Measurements from ENCODE around the gene EYS.
"Not testable (repeated sequence)": the region's sequence is repeated elsewhere in the genome, so short reads cannot be mapped to it uniquely, and the experiment has no call there.

EYS gene

DNA sequence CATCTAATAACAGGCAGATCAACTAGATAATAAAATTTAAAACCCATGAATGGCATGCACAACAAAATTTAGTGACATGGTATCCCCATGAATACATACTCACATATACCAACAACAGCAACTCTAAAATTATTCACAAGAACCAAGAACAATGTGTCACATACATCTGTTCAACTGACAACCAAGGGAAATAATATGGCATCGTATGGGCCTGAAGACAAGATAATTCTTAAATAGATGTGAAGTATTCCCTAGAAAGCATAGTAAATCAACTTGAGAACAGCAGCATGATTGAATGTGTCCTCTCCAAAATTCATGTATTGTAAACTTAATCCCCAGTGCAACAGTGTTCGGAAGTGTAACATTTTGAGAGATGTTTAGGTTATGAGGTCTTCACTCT is 635.5 kb downstream of the EYS start:
- no peak for DNase-seq

DNA sequence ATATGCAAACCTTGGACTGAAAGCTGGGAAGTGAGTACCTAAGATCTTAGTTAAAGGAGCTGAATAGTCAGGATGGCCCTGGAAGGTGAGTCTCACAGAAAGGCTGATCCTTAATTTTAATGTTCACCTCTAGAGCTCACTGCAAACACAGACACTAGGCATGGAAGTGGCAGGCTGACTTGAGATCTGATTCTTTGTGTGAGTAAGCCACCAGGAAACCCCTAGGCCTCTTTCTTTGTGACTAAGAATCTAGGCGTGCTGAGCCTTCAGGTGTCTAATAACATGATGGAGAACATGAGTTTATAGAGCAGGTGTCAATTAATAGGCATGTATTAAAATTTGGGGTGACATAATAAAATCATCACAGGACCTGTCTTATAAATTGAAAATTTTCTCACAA is 642.2 kb downstream of the EYS start:
- DNase-seq, result no peak

DNA sequence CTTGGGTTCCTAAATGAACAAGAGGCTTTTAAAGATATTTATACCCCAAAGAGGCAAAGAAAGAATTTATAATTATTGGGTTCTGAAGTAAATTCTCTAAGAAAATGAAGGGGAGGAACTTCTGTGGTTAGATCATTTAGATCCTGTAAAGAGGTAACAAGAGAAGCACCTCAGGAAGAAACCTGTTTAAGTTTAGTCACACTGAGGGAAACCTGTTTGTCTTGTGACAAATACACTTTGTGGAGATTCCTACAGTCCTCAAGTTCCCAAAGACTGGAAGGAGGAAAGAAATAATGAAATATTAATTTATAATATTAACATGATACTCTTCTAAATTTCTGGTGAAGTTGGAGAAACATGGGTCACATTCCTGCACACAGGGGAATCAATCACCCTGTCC is 647.5 kb downstream of the EYS start:
- no peak for DNase-seq

DNA sequence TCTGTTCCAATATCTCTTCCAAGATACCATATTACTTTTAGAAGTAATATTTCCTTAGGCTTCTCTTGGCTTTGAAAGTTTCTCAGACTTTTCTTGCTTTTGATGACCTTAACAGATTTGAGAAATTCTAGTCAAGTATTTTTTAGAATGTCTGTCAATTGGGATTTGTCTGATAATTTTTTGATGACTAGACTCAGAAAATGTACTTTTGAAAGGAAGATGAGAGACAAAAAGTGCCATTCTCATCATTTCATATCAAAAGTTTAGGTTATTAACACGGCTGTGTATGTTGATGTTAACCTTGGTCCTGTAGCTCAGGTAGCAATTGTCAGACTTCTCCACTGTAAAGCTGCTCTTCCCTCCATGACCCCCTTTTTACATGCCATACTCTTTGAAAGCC is 651.5 kb downstream of the EYS start:
- no peak for DNase-seq

DNA sequence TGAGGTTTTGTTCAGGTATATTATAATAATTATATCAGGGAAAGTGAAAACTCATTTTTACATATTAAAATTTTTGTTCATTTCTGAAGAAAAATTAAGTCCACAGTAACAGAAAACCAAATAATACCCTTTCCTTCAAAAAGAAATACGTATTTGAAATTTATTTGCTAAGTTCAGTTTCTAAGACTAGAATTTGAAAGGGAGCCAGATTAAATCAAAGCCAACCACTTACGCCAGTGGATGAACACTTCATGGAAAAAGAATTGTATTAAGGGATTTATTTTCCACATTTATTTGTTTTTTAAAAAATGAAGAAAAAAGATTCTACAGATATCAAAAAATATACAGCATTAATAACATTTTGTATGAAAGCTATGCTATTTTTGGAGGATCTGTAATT is 654.4 kb downstream of the EYS start:
- no peak for DNase-seq

DNA sequence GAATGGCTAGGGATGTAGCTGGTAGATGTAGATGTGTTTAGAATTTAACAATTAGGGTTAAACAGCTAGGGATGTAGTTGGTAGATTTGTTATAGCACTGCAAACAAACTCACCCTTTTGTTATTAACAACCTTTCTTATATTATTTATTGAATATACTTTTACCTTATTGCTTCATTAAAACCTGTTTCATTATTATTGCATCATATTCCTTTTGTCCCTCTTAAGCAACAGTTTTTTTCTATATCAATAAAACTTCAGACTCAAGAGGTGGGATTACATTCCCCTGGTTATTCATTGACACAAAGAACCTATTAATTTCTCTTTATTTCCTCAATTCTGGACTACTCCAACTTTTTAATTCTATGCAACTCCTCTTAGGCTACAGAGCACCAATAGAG is 661.2 kb downstream of the EYS start:
- no peak for DNase-seq

DNA sequence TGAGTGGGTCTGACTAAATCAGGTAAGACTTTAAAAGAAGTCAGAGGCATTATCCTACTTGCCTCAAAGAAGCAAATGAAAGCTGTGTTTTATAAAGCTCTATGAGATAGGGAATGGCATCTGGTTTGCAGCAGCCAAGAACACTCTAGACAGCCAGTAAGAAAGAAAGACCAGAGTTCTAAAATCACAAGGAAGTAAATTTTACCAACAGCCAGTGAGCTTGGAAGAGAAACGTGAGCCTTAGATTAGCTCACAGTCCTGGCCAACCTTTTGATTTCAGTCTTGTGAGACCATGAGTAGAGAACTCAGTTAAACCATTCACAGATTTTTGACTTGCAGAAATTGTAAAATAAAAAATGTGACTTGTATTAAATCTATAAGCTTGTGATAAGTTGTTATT is 693.0 kb downstream of the EYS start:
- no peak for DNase-seq

DNA sequence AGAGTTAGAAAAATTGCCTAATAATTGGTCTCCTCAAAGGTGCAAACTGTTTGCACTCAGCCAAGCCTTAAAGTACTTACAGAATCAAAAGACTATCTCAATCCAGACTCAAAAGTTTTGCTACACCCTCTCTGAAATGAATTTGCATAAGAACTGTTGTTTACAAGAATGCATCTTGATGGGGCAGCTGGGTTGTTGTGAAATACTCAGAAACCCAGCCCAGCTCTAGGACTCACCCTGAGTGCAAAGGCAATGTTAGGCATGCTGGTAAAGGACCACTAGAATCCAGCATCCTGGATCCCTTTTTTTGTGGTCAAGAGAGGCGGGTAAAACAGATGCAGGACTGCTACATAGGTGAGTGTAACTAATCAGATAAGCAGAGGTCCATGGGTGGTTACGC is 700.2 kb downstream of the EYS start:
- DNase-seq, result no peak

DNA sequence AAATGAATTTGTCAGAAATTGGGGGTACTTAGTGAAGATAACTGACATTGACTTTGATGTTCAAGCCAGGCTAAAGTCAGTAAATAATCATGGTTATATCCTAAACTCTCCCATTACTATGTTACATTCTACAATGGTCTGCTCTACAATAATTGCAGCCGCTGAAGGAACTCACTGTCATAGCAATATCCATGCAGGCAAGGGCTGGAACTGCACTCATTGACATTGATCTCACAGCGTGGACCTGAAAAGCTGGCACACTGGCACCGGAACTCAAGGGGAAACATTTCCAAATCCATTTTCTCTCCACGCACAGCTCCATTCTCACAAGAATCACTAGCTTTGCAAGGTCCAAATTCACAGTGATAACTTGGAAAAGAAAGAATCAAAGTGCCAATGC is 702.7 kb downstream of the EYS start:
- no peak for DNase-seq

DNA sequence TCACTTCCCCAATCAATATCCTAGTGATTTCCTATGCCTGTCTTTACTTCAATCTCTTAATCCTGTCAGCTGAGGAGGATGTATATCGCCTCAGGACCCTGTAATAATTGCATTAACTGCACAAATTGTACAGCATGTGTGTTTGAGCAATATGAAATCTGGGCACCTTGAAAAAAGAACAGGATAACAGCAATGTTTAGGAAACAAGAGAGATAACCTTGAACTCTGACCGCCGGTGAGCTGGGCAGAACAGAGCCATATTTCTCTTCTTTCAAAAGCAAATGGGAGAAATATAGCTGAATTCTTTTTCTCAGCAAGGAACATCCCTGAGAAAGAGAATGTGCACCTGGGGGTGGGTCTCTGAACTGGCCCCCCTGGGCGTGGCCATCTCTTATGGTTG is 704.1 kb downstream of the EYS start:
- not testable (repeated sequence) for DNase-seq

DNA sequence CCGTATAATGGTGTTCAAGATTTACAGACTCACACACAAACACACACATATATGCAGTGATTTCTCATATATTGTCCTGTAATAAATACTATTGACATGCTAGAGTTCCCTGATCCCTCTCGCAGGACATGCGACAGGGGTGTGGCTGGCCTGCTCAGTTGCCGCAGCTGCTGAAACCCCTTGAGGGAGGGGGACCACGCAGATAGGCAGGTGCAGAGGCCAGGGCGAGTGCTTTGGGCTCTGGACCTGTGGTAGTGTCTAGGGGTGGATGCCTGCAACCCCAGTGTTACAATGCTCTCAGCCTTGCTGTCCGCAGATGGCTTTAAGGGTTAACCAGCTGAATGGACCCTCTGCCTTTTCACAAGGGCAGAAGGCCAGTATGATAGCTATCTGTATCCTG is 706.2 kb downstream of the EYS start:
- no peak for DNase-seq

DNA sequence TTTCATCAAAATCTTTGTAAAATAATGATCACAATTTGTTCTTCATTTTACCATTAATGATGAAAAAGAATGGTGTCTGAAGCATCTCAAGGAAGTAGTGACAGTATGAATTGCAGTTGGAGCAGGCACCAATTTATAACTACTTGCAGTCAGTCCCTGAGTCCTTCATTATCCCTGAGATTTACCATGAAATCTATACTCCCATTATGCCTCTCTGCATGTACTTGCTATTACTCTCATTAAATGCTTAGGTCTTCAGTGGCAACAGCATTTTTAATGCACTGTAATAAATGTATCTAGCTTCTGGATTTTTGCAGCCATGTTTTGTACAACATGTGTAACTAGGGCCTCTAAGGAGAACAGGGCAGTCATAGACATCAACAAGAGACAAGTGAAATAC is 708.8 kb downstream of the EYS start:
- no peak for DNase-seq

DNA sequence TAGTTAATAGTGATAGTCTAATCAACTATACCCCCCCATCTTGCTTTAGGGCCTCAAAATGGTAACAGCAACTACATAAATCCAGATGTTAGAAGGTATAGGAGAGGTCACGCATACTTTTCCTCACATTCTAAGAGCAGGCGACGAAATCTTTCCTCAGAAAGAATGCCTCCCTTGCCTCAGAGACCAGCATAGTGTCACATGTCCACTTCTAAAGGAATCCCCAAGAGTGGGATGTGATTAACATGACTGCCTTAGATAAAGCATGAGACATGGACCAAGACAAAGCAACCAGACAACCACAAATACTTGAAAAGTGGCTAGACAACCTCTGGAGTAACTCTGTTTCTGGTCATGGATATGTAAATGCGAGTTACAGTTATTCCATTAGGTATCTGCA is 710.7 kb downstream of the EYS start:
- no peak for DNase-seq

DNA sequence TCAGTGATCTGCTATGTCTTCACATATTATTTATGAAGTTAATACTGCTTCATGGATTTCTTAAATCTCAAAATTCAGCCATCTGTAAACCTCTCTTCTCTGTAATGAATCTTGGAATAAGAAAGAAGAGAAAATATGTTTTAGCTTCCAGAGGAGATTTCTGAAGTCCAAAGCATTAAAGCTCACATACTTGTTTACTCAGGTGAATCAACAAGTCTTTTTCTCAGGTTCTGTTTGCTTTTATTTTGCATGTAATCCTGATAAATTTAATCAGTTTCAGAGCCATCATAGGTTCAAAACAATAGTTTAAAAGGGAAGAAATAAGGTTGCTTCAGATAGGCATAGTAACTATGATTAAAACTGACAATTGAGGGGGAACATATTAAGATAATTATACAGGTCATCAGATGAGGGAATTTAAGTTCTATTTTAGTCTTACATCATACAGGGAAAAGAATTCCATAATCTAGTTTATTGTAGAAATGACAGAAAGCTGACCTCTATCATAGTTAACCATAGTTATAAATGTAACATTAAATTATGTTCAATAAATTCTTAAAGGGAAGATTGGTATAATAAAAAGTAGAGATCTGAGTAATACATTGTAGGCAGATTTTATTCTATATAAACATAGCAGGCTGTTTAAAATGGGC is 716.2 kb downstream of the EYS start:
- no peak for DNase-seq

DNA sequence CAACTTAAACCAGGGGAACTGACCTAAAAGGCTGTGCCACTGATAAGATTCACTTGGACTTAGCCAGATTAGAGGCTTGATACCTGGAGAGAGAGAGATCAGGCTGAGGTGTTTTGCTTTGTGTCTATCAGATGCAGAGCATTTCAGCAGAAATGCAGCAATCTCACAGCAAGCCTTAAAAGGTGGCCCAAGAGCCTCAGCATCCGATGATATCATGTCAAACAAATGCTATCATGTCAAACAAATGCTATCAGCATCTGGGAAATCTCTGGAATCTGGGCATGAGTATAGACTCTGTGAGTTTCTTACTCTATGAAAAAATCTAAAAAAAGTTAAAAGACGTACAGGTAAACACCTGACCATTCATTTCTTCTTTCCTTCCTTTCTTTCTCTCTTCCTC is 718.9 kb downstream of the EYS start:
- no peak for DNase-seq

DNA sequence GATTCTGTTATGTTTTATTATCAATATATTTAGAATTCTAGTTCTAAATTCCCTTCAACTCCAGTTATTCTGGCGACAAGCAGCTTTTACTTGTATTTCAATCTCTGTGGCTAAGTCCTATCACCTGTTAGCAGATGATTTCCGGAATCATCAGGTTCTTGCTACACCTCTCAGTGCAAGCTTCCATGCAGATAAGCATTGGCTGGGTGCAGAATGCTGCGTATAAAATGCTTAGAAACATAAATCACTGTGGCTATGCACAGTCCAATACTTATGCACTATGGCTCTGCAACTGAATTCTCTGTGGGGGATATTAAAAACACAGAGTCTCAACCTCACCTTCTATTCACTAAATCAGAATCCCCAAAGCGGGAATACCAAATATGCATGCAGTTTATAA is 720.0 kb downstream of the EYS start:
- no peak for DNase-seq

DNA sequence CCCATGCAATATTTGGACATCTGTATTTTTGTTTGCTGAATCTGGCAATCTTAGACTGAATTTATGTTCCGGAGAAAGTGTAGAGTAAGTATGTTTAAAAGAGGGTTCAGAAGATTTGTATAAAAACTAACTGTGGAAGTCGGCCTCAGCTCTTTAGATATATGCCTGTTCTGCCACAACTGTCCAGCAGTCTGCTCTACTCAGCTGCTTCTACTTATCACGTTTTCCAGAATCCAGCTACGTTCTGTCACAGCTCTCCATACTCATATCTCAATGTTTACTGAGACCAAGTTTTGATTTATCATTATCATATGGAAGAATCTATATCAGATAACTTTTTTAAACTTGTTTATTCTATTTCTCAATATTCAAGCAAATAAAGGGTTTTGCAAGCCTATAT is 721.3 kb downstream of the EYS start:
- no peak for DNase-seq

DNA sequence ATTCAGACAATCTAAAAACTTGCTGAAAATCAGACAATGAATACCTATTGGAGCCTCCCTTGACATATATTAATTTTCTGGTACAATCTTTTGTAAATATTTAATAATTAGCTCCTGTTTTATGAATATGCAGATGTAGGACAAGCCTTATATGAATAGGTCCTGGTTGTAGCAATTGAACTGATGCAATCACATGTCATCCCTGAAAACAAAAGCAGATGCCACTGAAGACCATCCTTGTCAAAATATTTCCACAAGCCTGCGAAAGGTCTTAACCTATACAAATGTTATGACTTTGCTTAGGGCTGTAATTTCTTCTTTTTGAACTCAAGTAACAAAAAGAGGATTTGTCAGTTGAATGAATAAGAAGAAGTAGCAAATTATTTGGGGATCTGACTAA is 722.1 kb downstream of the EYS start:
- DNase-seq, result no peak

DNA sequence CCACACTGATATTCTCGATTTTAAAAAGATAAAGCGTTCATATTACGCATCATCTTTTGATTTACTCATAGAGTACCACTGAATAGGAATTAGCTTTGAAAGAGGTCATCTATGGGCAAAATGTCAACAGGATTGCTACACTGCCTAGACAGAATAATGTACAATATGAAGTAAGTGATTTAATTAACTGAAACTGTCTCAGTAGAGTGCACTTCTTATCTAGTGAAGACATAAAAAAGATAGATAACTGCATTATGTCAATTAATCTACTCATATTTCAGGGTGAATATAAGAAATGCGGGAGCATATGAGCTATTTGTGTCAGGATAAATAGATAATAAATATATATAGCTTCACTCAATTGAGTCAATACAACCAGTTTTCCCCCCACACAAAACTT is 723.9 kb downstream of the EYS start:
- no peak for DNase-seq

DNA sequence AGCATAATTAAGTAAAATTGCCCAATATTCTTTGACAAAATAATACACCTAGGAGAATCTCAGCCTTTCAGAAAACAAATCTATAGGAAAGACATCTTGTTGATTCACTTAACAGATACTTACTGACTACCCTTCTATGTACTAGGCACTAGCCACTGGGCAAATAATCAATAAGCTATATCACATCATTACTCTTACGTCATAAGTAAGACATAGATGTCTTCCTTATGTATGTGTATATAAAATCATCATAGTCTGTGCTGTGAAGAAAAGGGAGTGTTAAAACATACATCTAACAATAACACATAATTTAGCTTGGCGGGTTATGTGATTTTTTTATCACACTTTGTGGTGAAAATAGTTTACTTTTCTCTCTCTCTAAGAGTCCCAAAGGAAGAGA is 733.9 kb downstream of the EYS start:
- DNase-seq, result no peak

DNA sequence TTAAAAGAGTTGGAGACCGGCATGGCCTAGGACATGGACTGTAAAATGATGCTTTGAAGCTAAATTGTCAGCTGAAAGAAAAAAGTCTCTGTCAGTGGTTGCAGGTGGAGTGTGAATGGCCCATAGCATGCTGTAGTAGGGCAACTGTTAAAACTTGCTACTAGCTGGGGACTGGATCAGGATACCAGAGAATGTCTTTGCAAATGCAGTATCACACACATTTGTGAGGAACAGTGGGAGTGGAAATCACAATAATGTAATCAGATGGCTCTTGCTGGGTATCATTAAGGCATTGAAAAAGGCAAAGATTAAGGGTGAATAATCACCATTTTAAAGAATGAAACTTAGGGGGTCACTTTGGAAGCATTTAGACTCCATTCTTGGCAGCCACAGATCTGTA is 737.9 kb downstream of the EYS start:
- DNase-seq, result no peak

DNA sequence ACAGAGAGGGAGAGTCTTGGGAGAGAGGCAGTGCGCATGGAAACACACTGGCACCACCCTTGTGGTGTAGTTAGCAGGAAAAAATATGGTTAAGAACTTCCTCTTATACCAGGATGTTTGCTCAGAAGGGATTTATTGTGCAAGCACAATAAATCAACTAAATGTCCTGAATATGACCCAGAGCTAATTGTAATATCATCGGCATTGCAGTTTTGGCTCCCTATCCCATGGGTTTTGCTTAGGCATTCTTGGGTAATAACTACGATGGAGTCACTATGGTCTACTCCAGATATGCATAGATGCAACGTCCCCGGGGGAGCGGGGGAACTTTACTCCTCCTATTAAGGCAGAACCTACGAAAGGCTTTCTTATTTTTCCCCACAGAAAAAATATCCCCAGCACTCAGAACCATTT is 751.6 kb downstream of the EYS start:
- DNase-seq, result no peak

DNA sequence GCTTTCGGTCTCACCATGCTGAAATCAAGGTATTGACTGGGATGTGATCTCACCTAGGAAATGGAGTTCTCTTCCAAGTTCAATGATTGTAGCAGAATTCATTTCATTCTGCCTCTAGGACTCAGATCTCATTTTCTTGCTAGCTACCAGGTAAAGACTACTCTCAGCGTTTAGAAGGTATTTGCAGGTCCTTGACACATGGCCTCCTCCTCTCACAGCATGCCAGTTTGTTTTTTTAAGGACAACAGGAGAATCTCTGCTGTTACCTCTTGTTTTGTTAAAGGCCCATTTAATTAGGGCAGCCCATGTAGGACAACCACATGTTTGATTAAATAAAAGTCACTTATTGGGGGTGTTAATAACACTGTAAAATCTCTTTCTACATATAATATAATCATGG is 757.8 kb downstream of the EYS start:
- no peak for DNase-seq

DNA sequence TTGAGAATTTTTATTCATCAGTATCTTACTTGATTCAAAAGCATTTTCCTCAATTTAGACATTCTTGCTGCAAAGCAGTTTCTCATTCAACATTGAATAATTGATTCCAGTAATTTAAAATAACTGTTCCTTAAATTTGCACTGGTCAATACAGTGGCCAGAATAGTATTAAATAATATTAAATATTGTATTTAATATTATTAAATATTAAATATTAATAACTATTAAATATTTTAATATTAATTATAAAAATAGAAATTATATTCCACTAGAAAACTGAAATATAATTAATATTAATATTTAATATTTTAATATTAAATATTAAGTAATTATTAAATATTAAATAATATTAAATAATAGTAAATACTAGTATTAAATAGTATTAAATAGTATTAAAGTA is 758.8 kb downstream of the EYS start:
- DNase-seq, result no peak

DNA sequence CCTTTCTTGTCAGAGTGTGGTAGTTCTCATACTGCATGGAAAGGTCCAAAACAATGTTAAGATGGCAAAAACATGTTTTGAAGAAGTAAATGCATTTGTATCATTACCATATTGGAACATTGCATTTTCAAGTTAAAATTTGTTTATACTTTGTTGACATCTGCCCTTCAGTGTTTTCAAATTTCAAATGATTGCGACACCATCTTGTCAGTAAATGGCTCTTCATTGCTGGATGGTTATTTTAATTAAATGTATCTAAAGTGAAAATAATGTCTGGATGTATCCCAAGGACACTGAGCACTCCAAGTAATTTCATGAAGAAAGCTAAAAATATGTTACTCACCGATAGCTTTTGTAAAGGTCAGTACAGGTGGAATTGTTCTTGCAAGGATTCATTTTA is 761.6 kb downstream of the EYS start:
- no peak for DNase-seq

DNA sequence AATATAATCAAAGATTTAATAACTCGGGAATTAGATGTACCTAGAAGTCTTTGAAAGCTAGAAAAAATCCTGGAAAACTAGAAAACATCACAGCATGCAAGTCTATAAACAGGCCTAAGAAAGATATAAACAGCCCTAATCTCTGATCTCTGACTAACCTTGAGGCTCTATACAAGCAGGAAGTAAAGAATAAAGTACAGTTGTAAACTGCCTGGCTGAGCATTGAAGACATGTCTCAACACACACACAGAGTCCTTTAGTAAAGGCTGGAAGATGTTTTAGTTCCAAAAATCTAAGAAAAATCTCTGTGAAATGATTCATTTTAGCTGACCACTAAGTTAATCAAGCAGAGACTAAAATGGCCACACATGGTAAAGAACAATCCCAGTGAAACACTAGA is 774.5 kb downstream of the EYS start:
- no peak for DNase-seq
